DMS53 treated with DMSO at 0.1 percent for 48 hours (cell line): ENCODE measurements around the gene METTL16.

Experiments used
- DNase-seq: peaks from one replicate; lab custom pipeline; 2025; ENCODE audit not compliant: unreplicated experiment; lab: John Stamatoyannopoulos, UW

METTL16 gene

DNA sequence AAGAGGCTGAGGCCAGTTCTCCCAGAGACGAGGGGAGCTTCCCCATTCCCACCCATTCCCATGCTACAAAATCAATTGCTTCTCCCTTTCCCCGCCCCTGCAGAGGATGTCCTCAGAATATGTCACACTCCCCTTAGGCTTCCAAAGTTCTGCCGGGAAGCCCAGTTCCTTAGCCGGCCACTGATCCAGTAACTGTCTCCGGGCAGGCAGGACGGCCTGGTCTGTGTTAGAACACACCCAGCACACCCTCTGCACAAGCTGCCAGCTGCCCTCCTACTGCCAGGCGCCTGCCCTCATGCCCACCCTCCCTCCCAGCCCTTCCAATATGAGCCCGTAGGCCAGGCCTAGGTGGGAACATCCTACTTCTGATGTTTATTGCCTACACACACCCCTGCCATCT, 143.3 kb downstream of the METTL16 start:
- no peak for DNase-seq

DNA sequence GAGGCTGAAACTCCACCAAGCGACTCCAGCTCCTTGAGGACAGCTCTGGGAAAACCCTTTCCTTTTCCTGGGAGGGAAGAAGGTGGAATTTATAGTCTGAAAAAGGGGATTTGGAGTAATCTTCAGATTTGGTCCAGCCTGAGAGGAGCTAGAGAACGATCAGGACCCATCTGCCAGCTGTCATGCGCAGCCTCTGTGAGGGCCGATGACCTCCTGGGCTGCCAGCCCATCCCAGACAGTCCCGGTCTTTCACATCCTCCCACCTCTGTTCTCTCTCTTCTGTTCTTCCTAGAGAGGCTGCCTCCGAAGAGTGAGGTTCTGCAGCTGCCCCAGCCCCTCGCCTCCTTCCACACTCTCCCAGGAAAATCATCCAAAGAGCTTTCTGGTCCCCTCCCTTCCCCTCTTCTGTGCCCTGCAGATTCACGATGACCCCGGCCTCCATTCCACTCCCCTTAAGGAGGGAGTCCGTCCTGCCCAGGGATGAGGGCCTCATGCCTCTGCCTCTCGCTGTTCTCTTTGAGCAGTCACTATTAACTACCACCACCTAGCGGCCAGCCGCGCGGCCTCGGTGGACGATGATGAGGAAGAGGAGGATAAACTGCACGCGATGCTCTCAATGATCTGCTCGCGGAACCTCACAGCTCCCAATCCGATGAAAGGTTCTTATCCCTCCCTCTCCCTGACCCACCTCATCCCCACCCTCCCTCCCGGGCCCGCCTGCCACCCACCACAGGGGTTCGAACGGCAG, 144.8 kb downstream of the METTL16 start:
- DNase-seq, result no peak
